GM23338 (cell line): ENCODE results near the gene CDK18.

Source experiments
- EZH2 ChIP-seq: fragments of 200-600 bp; sonication (generic); IDR thresholded peaks from one replicate; pipeline ENCODE4 v1.8.0; 2017; ENCODE audit warnings: antibody characterized with exemption, mild to moderate bottlenecking, low read depth; ENCODE audit not compliant: unreplicated experiment
- ZNF331 ChIP-seq: fragments of 250-450 bp; sonication (Bioruptor Pico); IDR thresholded peaks from 2 replicates; pipeline ENCODE4 v1.5.0; 2020; ENCODE audit warnings: low read depth, mild to moderate bottlenecking, moderate library complexity
- TF ChIP-seq, protein P1 (sequence below), 2 experiments: fragments of 200-600 bp in 1 of 2; sonication (generic) in 1 of 2; conservative IDR thresholded peaks; 2 replicates each; pipeline versions ENCODE4 v1.5.1 to v1.6.1; 2016 to 2017; ENCODE audit warnings: antibody characterized with exemption in 2 of 2, low read depth in 2 of 2, mild to moderate bottlenecking in 2 of 2, moderate library complexity in 1 of 2

DNA sequence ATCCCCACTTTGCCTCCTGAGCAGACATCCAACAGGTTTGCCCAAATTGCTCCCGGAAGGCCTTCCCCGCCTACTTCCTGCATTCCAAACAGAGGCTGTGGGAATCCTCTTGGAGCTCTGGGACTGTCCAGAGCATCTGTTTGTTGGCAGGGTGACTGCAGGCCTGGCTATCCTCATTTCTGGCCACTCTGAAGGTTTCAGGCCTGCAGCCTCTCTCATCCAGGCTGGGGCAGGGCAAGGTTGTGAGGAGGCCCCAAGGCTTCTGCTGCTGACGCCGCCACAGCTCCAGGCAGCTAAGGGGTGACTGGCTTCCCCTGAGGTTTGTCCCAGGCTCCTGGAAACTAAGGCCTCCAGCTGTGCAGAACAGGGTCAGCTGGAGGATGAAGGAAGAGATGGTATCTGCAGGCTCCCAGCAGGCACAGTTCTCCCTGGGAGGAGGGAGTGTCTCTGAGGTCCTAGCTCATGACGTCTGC lies 11.3 kb downstream of the CDK18 start:
- TF ChIP-seq, protein P1, sequence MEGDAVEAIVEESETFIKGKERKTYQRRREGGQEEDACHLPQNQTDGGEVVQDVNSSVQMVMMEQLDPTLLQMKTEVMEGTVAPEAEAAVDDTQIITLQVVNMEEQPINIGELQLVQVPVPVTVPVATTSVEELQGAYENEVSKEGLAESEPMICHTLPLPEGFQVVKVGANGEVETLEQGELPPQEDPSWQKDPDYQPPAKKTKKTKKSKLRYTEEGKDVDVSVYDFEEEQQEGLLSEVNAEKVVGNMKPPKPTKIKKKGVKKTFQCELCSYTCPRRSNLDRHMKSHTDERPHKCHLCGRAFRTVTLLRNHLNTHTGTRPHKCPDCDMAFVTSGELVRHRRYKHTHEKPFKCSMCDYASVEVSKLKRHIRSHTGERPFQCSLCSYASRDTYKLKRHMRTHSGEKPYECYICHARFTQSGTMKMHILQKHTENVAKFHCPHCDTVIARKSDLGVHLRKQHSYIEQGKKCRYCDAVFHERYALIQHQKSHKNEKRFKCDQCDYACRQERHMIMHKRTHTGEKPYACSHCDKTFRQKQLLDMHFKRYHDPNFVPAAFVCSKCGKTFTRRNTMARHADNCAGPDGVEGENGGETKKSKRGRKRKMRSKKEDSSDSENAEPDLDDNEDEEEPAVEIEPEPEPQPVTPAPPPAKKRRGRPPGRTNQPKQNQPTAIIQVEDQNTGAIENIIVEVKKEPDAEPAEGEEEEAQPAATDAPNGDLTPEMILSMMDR (conservative IDR thresholded peaks at IDR 0.05; ENCODE audit: low read depth in 2 of 2) = no peak
- TF ChIP-seq ZNF331 (CRISPR knock-in tag) = no peak
- TF ChIP-seq EZH2 = no peak
